Stimulated activated CD8-positive, alpha-beta memory T cell treated with anti-CD3 and anti-CD28 coated beads, Interleukin-7, amount 100 ng/mL, for 4 hours (primary cell): ENCODE results near the gene MED20.
A peak's percentile ranks its signal among the peaks of the same experiment; 100 is the strongest.

ENCODE experiments used
- DNase-seq, 2 donors: peaks; one replicate each; pipeline ENCODE4 v3.0.0-alpha.2; 2020; ENCODE audit warnings: low read depth in 2 of 2

The MED20 gene

GRCh38 chr6:41901882-41902519 is 18.9 kb downstream of the MED20 start:
- DNase-seq, result peak in 1 of 2 donors; percentile 49

DNA sequence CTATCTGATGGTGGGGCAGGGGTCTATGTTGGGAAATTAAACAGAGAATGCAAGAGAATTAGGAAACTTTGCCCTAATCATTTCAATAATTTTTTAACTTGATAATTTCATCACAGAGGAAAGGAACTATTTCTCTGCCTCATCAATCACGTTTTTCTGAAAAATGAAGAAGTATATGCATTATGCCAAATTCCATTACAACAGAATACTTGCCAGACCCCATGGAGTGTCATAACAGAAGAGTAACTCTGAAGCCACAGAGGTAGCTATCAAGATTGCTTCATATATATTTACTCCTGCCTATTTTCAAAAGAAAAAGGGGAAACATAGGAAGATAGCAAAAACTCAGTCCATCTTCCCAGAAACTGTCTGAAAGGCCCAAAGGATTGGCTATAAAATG is 20.1 kb downstream of the MED20 start:
- DNase-seq, result no peak

DNA sequence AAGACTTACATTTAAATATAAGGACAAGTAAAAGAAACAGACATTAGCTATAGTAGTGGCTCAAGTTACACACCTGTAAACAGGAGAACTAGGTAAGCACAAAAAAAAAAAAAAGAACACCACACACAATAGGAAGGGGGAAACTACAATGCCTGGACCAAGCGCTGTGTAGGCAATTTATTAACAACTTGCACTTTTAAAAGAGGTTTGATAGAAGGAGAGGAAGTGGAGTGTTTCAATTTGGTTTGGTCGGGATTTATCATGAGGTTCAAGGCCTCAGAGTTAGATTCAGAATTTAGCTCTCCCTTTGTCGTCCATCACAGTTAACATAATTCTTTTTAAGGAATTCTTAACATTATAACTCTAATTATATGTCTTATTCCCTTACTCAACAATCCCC is 24.7 kb downstream of the MED20 start:
- DNase-seq, result no peak

DNA sequence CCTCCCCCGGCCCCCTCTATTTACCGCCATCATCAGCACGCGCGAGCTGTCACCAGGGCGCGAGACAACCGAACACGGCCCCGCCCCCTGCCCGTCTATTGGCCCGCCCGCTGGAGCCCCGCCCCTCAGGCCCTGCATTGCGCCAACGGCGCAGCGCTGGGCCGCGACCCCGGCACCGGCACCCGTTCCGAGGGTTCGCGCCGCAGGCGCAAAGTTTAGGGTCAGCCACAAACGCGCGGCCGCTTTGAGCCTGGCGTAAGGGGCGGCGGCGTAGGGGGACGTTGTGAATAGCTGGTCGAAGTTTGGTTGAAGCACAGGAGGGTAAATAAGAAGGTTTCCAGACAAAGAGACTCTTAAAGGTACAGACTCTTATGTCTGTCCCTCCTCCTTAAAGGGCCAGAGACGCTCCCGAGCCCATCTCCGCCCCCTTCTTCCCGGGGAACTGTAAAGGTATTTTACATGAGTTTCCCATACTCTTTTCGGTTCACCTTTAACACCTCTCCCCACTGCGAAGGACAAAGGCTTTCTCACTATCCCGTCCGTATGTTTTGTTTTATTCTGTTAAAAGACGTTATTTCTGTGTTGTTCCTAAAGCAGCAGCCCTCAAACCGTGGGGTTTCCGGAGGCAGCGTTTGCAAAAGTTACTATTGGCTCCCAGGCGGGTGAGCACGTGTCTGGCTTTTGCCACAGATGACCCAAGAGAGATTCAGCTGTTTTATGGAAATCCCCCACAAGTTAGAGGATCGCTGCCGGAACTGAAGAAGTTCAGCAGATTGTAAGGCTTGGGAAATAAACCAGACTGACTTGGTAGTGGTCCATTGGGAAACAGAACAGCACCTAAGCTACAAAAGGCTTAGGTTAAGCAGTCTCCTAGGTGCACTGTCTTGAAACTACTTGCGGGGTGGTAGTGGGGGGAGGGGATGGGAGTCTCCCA is 25.4 kb downstream of the MED20 start, which contains the start of gene USP49:
USP49 (minus strand) TSS at position 76 of the 934 bp plus-strand sequence. CDS start 88,392 bp downstream, outside the sequence.
- DNase-seq, result peak; percentile 82 to 87

GRCh38 chr6:41894366-41895299 is 26.3 kb downstream of the MED20 start:
- DNase-seq, result peak in 1 of 2 donors; percentile 0

DNA sequence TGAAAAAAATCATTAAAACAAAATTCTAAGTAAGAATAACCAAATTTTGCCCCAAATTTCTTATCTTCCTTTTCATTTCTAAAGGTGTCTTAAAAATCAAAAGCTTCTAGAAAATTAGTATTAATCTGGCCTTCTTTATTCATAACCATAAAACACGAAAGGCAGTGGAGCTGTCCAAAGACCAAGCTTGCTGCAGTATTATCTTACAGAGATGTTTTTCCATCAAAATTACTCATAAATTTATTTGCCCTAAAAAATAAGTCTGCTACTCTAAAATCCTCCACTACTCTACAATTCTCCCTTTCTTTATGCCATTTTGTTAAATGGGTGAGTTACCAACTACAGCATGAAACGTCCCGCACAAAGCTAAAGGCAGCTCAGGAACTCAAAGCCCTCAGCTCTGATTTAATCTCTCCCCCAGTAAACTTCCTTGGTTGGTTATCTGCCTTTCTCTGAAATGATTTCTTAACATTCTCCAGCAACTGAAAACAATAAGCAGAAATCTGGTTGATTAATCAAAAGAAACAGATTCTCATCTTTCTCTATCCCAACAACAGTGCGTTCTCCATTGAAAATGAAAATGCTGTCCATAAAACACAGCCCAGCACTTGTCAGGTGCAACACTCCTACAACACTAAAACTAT is 27.9 kb downstream of the MED20 start:
- DNase-seq, result no peak

DNA sequence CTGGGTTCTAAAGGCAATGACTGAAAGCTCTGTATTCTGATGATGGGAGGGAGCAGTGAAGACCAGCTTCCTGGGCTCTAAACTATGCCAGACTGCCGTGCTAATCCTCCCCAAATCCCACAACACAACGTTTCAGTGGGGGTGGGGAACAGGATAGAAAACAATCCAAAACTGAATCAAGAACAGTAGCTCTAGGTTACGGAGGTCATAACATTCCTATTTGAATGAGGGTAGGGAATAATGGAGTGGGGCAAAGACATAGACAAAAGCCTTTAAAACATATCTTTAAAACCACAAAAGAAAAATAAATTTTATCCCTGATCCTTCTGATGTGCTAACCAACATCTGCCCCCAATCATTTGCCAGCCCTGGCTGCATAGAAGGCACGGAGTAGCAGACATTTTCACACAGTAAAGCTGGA is 33.6 kb downstream of the MED20 start:
- no peak for DNase-seq

DNA sequence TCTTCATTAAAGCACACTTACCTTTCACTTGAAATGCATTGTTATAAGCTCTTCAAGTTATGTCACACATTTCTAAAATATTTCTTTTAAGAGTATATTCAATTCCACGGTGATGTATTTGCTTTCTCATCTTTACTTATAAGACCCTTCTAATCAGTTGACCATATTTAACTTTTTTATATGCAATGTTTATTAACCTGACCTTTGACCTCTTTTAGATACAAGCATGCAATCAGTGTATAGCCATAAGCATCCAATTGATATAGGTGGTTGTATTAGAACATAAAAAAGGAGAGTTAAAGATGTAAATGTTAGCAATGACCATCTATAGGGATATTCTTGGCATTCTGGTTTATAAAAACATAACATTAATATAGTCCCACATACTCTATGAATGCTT is 35.0 kb downstream of the MED20 start:
- DNase-seq, result no peak

DNA sequence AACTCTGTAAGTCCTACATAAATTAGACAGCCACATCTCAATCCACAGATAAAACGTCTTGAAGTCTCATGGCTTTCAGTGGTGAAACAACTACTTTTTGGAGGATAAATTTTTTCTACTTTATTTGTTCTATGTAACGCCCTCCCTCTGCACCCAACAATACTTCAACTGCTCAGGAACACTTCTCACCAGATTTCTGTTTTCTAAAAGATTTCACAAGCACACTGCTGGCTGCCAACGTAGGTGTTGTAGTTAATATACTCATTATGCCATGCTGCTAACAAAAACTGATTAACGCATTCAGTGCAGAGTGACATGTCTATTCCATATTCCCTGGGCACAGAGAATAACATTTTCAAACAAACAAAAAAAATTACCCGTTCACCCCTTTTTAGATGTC is 36.0 kb downstream of the MED20 start:
- no peak for DNase-seq

- no peak for DNase-seq
These were observed 39.4 kb downstream of the MED20 start for GRCh38 chr6:41881506-41881905.

GRCh38 chr6:41878961-41879405 is 42.0 kb downstream of the MED20 start:
- DNase-seq, result no peak

DNA sequence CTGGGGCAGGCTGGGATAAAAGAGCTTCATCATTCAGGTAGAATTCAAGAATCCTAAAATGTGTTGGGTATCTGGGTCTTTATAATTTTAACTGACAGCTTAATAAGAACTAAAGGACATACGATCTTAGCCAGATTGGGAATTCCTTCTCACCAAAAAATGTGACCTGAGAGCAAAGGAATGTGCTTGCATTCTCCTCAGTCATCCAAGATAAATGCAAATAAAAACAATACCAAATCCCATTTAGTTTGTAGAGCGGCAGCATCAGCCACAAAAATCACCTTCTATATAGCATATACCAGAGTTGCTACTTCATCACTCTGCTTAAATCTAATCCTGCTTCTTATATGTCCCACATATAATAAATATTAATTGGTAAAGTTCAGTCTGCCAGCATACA is 42.7 kb downstream of the MED20 start:
- DNase-seq, result no peak

DNA sequence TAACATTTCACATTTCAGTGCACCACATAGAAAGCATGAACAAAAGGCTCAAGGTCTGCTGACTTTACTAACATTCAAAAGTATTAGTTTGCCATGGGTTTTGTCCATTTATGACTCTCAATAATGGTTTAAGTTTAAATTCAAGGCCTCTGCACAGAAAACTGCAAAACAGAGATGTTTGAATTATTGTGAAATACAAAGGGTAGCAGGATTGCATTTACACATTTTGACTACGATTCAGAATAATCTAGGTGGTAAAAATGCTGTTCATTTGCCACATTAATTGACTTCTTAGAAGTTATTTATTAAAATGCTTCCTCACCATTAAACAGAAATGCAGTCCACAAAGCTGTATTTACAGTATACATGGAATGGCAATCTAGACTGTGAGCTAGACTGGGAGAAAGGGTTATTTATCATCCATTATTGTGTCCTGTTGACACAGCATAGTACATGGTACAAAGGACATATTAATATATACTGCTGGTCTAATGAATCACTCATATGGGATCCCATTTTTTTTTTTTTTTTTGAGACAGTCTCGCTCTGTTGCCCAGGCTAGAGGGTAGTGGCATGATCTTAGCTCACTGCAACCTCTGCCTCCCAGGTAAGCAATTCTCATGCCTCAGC is 43.8 kb downstream of the MED20 start:
- DNase-seq, result no peak

DNA sequence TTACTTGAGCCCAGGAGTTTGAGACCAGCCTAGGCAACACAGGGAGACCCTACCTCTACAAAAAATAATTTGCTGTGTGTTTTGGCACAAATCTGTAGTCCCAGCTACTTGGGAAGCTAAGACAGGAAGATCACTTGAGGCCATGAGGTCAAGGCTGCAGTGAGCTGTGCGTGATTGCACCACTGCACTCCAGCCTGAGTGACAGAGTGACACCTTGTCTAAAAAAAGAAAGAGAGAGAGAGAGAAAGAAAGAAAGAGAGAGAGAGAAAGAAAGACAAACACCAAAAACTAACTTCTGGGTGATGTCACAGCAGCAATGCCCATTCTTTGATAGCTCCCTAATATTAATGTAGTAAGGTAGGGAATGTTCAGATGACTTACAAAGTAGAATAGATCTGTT is 46.2 kb downstream of the MED20 start:
- DNase-seq, result no peak

DNA sequence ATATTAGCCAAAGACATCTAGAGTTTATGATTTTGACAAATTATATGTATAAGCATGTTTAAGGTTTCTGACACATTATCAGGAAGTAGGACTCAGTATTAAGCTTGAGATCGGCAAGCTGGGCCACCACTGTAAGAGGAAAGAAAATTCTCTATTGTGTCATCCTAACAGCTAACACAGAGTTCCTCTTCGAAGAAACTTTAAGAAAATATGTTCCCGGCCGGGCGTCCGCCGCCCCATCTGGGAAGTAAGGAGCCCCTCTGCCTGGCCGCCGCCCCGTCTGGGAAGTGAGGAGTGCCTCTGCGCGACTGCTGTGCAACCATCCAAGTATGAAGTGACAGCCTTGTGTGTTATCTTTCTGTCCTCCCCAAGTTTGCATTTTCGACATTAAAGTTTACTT is 48.8 kb downstream of the MED20 start:
- no peak for DNase-seq

GRCh38 chr6:41871691-41872090 is 49.2 kb downstream of the MED20 start:
- DNase-seq, result no peak

DNA sequence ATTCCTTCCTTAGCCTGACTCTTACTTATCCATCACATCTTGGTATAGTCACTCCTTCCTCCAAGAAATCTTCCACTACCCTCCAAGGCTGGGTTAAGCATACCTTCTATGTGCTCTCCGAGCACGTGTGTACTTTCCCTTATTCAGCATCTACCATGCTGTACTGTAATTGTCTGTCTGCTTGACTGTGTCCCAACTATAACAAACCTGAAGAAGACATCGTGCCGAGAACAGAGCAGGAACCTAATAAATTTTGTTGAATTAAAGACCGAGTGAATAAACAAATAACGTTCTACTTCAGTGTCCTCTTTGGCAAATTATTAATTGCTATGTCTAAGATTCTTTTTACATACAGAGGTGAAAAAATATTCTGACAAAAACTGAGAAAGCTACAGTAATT is 61.6 kb downstream of the MED20 start:
- no peak for DNase-seq

GRCh38 chr6:41858703-41859102 is 62.2 kb downstream of the MED20 start:
- DNase-seq, result no peak
